HCT116 (cell line): ENCODE data around the gene CDK2AP2. TPM values are rescaled to one million over a fixed set of nuclear protein-coding genes. Genes with fewer than 3 reads are reported as not detected.

ENCODE experiments used
- ATAC-seq: fragments of 200-7000 bp; cut with Tn5 transposase; 2 replicates; pipeline ENCODE4 v1.9.1; 2020; ENCODE audit warnings: mild to moderate bottlenecking, moderate library complexity
- BruUV-seq: library from RNA; stranded (reverse); fragments of 400-500 nt; replicated peaks from 2 replicates; lab custom pipeline; 2021; lab: Mats Ljungman, UMichigan
- CTCF ChIA-PET: fragments of 300-600 bp; sonication (Branson Sonifier 250); formaldehyde crosslinking; loops from one replicate; lab custom pipeline; 2021; ENCODE audit warnings: antibody characterized with exemption; lab: Charles Lee
- POLR2A ChIA-PET: fragments of 300-600, 350-600 bp; sonication (Branson Sonifier 250); formaldehyde crosslinking; loops from one replicate; lab custom pipeline; 2021; ENCODE audit warnings: antibody characterized with exemption; lab: Charles Lee
- RAD21 ChIA-PET, 2 experiments: fragments of 300-600 bp; sonication (Branson Sonifier 250); formaldehyde crosslinking; loops; one replicate each; lab custom pipeline; 2023; ENCODE audit warnings: low total read pairs in 2 of 2; ENCODE audit not compliant: uncharacterized antibody in 2 of 2, unreplicated experiment in 2 of 2, low non-redundant PET in 1 of 2; lab: Charles Lee
- DNase-seq: peaks from one replicate; pipeline ENCODE4 v3.0.0-alpha.2; 2010; ENCODE audit warnings: low read depth, low spot score
- H2AFZ ChIP-seq: fragments of 200-600 bp; shearing (Covaris generic), sonication (generic); 2 replicates; pipeline ENCODE4 v1.6.1; 2017; ENCODE audit warnings: low read depth, mixed run types, mixed read lengths, antibody characterized with exemption, low read length; ENCODE audit not compliant: poor library complexity, severe bottlenecking
- H3K27ac ChIP-seq: 2 replicates; pipeline ENCODE4 v1.5.1; 2012; ENCODE audit warnings: low read depth, low read length
- H3K27me3 ChIP-seq: fragments of 200-600 bp; sonication (generic); 2 replicates; pipeline ENCODE4 v1.6.1; 2016; ENCODE audit warnings: mixed run types, low read length, mixed read lengths; ENCODE audit not compliant: insufficient read depth
- H3K36me3 ChIP-seq, 2 experiments: fragments of 200-500 bp in 1 of 2; fragments of 200-600 bp in 1 of 2; sonication (Bioruptor generic) in 1 of 2; sonication (generic) in 1 of 2; 2 replicates each; pipeline versions ENCODE4 v1.5.1 to v1.6.1; 2014 to 2016; ENCODE audit warnings: low read length in 2 of 2, inconsistent platforms in 1 of 2, mixed read lengths in 1 of 2, mixed run types in 1 of 2; ENCODE audit not compliant: insufficient read depth in 2 of 2, control insufficient read depth in 1 of 2
- H3K4me1 ChIP-seq, 2 experiments: fragments of 200-600 bp in 1 of 2; sonication (generic) in 1 of 2; 2 replicates each; pipeline versions ENCODE4 v1.5.1 to v1.6.1; 2012 to 2017; ENCODE audit warnings: low read length in 2 of 2, inconsistent platforms in 1 of 2, mild to moderate bottlenecking in 1 of 2, mixed read lengths in 1 of 2, mixed run types in 1 of 2, moderate library complexity in 1 of 2; ENCODE audit not compliant: insufficient read depth in 2 of 2, control insufficient read depth in 1 of 2
- H3K4me2 ChIP-seq: fragments of 200-600 bp; sonication (generic); 2 replicates; pipeline ENCODE4 v1.6.1; 2017; ENCODE audit warnings: mixed run types, low read length, mixed read lengths
- H3K4me3 ChIP-seq, 2 experiments: fragments of 200-600 bp in 1 of 2; sonication (generic) in 1 of 2; replicated peaks in 1 of 2; 2 replicates each; pipeline ENCODE4 v1.5.1; 2011 to 2016; ENCODE audit warnings: low read length in 2 of 2, control low read depth in 1 of 2, low read depth in 1 of 2, mild to moderate bottlenecking in 1 of 2, mixed read lengths in 1 of 2, mixed run types in 1 of 2
- H3K79me2 ChIP-seq: fragments of 200-600 bp; sonication (generic); 2 replicates; pipeline ENCODE4 v1.6.1; 2017; ENCODE audit warnings: mild to moderate bottlenecking, mixed run types, low read length, moderate library complexity, mixed read lengths; ENCODE audit not compliant: insufficient read depth
- H3K9ac ChIP-seq: fragments of 200-600 bp; sonication (generic); 2 replicates; pipeline ENCODE4 v1.6.1; 2016; ENCODE audit warnings: low read length, mixed read lengths
- H3K9me2 ChIP-seq: fragments of 200-600 bp; sonication (generic), shearing (Covaris generic); 2 replicates; pipeline ENCODE4 v1.6.1; 2017; ENCODE audit warnings: mixed run types, mild to moderate bottlenecking, moderate library complexity; ENCODE audit not compliant: insufficient read depth
- H3K9me3 ChIP-seq, 2 experiments: fragments of 200-500 bp in 1 of 2; fragments of 200-600 bp in 1 of 2; sonication (Bioruptor generic) in 1 of 2; sonication (generic) in 1 of 2; 2 replicates each; pipeline ENCODE4 v1.6.1; 2014 to 2017; ENCODE audit warnings: low read length in 2 of 2, mixed read lengths in 2 of 2, inconsistent platforms in 1 of 2, low read depth in 1 of 2, mild to moderate bottlenecking in 1 of 2, mixed run types in 1 of 2, moderate library complexity in 1 of 2; ENCODE audit not compliant: control insufficient read depth in 1 of 2, insufficient read depth in 1 of 2
- H4K20me1 ChIP-seq: fragments of 200-600 bp; sonication (generic), shearing (Covaris generic); 2 replicates; pipeline ENCODE4 v1.6.1; 2017; ENCODE audit warnings: mixed run types, mild to moderate bottlenecking, moderate library complexity; ENCODE audit not compliant: insufficient read depth
- CBX3 ChIP-seq: IDR thresholded peaks from 2 replicates; pipeline ENCODE4 v1.6.1; 2012; ENCODE audit warnings: low read depth
- EGR1 ChIP-seq: IDR thresholded peaks from 2 replicates; pipeline ENCODE4 v1.6.1; 2012; ENCODE audit warnings: low read depth
- POLR2AphosphoS5 ChIP-seq: IDR thresholded peaks from 2 replicates; pipeline ENCODE4 v1.6.1; 2011; ENCODE audit warnings: mild to moderate bottlenecking, low read depth, low read length, moderate library complexity
- intact Hi-C: fragments of 100-400 bp; cut with micrococcal nuclease; formaldehyde crosslinking; loops from 2 replicates; pipeline ENCODE4 v1.10.0; 2022
- total RNA-seq: library from RNA; stranded (reverse); gene quantifications from one replicate; pipeline ENCODE4 v1.2.1, GENCODE V29; 2021; ENCODE audit not compliant: unreplicated experiment

The CDK2AP2 gene
- total RNA-seq, 1 experiment from 2014 or later: 53.6 TPM

DNA sequence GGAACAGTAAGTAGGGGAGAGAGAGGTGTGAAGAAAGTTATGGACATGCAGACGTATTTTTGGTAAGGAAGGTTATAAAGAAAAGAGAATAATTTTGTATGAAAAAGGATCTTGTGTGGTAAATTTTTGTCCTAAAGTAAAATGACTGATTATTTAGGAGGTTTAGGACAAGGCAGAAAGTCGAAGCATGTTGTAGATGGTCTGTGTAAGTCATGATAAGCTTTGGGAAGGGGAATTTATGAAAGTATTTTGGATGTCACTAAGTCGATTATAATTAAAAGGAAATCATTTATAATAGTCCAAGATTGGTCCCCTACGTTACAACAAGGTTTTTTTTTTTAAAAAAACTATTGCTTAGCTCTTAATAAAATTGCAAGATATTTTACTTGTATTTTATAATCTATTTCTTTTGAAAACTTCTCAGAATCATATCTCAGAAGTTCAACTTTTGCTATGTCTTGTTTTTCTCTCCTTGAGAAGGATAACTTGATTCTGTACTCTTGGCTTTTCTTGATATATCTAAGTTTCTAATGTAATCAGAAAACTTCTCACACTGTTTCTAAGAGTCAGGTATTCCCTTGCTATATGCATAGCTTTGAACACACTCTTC, 26.2 kb upstream of the CDK2AP2 start:
- ATAC-seq (no peak), DNase-seq (peak; percentile 21)
- CTCF ChIA-PET: no interaction called here
- intact Hi-C loops: no loop called here
- Histone ChIP-seq H3K9me3 (peaks cover 13% of the 10 kb centered on the region in 2 experiments; a peak in 2 of 4 replicates), H3K4me2 (no peak overlapping the region), H3K4me3 (no peak overlapping the region), H3K4me1 (no peaks in the 10 kb centered on the region), H4K20me1 (no peaks in the 10 kb centered on the region), H3K36me3 (no peaks in the 10 kb centered on the region), H3K27me3 (no peaks in the 10 kb centered on the region), H2AFZ (no peak overlapping the region), H3K9me2 (no peaks in the 10 kb centered on the region), H3K9ac (no peak overlapping the region), H3K79me2 (no peaks in the 10 kb centered on the region), H3K27ac (no peak overlapping the region)
- RAD21 ChIA-PET: no interaction called here
- TF ChIP-seq CBX3: peak; percentile 79; the same call in 1 of the 2 replicates
- no peak for TF ChIP-seq EGR1
- no TSS peak for BruUV-seq
- POLR2A ChIA-PET: no interaction called here

DNA sequence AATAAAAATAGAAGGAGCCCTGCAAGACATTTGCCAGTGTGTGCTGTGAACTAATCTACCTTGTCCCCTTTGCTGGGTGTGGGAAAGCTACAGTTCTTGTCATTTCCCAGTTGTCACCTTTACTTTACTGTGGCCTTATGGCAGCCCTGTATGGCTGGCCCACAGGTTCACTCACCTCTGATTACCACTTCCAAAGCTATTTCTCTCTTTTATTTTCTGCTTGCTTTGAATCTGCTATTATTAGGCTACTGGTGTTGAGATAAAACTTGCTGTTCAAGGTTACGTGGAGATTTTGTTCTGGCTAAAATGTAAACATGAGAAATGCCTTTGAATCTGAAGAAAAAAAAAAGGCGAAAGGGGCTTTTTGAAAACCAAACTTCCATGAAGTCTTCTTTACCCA, 24.9 kb upstream of the CDK2AP2 start:
- H3K4me1 ChIP-seq: peaks cover 0 to 4% of the 10 kb centered on the region in 2 experiments; a peak in 1 of 4 replicates
- TF ChIP-seq POLR2AphosphoS5: no peak
- no peaks in the 10 kb centered on the region for H4K20me1 ChIP-seq
- no peaks in the 10 kb centered on the region for H3K36me3 ChIP-seq
- intact Hi-C loops: no loop called here
- no peaks in the 10 kb centered on the region for H3K79me2 ChIP-seq
- H2AFZ ChIP-seq: no peak overlapping the region
- no peak overlapping the region for H3K9ac ChIP-seq
- ChIA-PET RAD21 (no interaction called here), CTCF (no interaction called here), POLR2A (no interaction called here)
- ATAC-seq: no peak
- no peak overlapping the region for H3K4me2 ChIP-seq
- H3K4me3 ChIP-seq: no peak overlapping the region
- no peak overlapping the region for H3K27ac ChIP-seq
- H3K27me3 ChIP-seq: no peaks in the 10 kb centered on the region
- peaks cover 13% of the 10 kb centered on the region in 2 experiments; a peak in 2 of 4 replicates for H3K9me3 ChIP-seq
- H3K9me2 ChIP-seq: no peaks in the 10 kb centered on the region
- BruUV-seq: no TSS peak
- no peak for DNase-seq
